Measurements from ENCODE around the gene LCOR.
"Not testable (repeated sequence)": the region's sequence is repeated elsewhere in the genome, so short reads cannot be mapped to it uniquely, and the experiment has no call there.

The LCOR gene

DNA sequence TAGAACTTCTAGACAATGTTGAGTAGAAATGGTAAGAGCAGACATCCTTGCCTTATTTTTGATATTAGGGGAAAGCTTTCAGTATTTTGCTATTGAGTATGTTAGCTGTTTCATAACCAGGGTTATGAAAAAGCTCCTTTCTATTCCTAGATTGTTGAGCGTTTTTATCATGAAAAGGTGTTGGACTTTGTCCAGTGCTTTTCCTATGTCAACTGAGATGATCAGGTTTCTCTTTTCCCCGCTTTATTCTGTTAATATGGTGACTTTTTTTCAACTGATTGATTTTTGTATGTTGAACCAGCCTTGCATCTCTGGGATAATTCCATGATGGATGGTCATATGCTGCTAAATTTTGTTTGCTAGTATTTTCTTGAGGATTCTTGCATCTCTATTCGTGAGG lies 58.5 kb downstream of the LCOR start:
- DNase-seq: no peak

DNA sequence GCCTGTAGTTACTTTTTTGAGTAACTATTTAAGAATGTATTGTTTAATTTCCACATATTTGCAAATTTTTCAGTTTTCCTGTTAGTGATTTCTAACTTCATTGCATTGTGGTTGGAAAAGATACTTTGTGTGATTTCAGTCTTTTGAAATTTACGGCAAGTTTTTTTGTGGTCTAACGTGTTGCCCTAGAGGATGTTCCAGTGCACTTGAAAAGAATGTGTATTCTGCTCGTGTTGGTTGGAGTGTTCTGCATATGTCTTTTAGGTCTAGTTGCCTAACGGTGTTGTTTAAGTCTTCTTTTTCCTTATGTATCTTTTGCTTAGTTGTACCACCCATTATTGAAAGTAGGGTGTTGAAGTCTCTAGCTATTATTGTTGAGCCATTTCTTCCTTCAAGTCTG lies 59.7 kb downstream of the LCOR start:
- DNase-seq: no peak

DNA sequence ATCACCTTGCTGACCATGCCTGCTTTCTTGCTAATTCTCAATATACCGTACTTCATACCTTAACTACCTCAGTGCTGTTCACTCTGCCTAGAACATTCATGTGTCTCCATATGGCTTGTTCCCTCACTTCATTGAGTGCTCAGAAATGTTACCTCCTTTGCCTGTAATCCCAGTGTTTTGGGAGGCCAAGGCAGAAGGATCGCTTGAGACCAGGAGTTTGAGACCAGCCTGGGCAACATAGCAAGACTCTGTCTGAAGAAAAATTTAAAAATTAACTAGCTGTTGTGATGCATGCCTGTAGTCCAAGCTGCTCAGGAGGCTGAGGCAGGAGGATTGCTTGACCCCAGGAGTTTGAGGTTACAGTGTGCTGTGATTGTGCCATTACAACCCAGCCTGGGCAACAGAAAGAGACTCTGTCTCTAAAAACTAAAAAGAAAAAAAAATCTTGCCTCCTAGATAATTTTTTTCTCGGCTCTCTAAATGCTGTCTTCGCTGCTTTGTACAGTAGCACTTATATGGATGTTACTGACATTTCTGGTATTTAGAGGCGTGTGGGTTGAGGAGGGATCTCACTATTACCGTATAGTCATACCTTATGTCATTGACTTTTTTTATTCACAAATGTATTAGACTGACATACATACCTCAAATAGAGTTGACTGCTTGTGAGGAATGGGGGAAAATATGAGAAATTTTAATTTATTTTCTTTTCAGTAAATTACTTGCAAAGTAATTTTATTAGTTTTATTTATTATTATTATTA lies 63.7 kb downstream of the LCOR start:
- no peak for DNase-seq

DNA sequence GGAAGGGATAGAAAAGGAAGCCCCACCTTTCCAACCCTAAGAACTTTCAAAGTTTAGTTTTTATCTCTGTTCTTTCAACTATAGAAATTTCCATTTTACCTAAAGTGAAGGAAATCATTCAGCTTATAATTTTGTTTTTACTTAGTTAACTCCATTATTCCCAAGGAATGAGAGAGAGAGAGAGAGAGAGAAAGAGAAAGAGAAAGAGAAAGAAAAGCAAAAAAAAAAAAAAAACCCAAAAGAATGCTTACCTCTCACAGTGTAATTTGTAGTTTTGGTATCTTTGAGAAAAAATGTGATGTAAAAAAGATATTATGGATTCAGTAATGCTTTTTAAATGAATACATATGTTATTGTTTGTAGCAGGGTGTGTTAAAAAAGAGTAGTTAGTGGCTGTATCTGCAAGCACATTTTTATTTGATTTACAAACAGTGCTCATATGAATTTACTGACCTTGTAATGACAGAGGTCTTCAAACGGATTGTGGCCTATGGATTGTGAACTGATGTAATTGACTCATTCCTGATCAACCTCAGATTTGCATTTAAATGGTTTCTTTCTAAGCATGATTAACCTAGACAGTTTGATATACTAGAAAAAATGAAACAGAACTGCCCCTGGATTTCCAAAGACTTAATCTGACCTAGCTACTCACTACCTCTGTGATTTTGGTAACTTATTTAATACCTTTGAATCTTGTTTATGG lies 64.9 kb downstream of the LCOR start:
- no peak for DNase-seq

DNA sequence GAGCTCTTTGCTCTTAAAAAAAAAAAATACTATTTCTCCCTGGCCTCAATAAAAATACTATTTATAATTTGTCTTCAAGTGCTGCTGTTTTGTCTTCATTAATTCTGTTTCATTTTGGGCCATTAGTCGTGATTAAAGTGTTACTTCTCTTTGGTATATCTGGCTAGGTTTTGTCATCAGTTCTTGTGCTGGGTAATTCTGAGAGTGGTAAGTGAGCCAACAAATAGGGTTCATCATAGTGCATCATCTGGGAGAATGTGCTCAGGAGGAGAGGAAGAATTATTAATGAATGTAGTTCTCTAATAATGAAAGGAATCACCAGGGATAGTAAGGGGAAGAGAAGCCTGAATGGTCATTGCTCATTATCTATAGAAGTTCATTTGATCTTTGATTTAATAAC lies 70.0 kb downstream of the LCOR start:
- no peak for DNase-seq

DNA sequence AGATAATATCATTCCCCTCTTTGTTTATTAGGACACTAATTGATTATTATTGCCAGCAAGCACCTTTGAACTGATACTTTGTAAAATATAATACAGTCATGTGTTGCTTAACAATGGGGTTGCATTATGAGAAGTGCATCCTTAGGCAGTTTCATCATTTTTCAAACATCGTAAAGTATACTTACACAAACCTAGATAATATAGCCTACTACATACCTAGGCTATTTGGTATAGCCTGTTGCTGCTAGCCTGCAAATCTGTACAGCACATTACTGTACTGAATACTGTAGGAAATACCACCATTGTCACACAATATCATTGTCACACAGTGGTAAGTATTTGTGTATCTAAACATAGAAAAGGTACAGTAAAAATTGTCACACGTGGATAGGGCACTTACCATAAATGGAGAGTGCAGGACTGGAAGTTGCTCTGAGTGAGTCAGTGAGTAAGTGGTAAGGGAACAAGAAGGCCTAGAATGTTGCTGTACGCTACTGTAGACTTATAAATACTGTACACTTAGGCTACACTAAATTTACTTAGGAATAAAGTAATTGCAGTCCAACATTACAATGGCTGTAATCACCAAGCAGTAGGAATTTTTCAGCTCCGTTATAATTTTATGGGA lies 70.7 kb downstream of the LCOR start:
- no peak for DNase-seq

DNA sequence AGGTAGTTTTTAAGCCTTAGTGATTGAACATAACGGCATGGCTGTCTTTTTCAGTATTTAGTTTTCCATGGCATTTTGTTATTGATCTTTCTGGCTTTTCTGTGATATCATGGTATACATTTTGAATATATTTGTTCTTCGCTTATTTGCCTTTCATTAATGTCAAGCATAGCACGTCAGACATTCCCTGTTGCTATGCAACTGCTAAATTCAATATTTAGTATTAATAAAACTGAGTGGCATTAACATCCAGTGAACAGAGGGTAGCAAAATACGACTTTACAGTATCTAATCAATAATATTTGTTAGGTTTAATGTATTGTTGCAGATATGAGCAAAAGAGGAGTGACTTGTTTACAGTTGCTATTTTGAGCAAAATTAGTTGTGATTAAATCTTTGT lies 72.5 kb downstream of the LCOR start:
- no peak for DNase-seq

DNA sequence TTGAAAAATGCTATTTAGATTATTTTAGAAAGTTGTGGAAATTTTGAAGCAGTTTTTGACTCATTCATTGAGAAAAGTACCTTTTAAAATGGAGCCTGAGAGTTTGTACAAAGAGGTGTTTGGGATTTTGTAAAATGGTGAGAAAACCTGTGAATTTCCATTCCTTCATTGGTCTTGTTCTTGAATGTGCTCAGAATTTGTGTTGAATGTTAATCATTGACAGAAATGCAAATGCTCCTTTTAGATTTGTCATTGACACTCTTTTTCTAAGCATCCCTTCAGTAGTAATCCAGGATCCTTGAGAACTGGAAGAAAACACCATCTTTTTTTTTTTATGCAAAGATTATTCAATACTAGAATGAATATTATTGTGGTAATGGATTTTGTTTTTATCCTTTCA lies 74.8 kb downstream of the LCOR start:
- DNase-seq: no peak

DNA sequence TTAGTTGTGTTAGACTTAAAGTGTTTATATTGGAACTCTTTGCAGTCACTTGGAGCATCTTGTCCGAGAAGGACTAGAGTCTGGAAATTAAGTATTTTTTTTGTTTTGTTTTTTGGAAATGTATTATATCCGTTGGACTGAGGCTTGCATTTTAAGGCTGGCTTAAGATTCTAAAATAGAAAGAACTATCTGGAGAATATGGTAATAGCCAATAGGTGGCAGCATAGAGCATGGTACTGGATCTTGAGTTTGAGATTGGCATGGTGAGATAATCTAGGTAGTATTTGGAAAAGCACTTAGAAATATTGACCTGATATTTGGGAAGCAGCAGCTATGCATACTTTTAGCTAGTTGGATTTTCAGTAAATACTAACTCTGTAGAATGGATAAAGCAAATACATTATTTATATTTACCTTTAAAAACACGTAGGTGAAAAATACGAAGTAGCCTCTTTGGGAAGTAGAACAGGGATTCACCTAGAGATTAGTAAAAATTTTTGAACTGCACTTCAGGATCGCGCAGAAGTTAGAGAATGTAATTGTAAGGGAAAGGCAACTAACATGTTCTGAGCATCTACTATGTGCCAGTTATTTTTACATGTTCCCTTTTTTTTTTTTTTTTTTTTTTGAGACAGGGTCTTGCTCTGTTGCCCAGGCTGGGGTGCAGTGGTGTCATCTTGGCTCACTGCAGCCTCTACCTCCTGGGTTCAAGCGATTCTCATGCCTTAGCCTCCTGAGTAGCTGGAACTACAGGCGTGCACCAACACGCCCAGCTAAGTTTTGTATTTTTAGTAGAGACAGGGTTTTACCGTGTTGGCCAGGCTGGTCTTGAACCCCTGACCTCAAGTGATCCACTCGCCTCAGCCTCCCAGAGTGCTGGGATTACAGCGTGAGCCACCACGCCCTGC lies 78.6 kb downstream of the LCOR start:
- DNase-seq: no peak

DNA sequence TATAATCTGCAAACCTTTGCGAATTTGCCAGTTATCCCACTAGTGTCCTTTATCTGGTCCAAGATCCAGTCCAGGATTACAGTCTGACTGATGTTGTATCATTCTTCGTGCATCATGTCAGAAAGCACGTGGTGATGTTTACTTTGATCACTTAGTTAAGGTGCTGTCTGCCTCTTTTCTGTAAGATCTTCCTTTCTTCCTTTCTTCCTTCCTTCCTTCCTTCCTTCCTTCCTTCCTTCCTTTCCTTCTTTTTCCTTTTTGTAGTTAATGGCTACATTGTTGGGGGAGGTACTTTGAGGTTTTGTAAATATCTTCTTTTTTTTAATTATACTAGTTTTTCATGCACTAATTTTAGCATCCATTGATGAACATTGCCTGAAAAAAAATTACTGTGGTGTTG lies 80.3 kb downstream of the LCOR start:
- DNase-seq: no peak

DNA sequence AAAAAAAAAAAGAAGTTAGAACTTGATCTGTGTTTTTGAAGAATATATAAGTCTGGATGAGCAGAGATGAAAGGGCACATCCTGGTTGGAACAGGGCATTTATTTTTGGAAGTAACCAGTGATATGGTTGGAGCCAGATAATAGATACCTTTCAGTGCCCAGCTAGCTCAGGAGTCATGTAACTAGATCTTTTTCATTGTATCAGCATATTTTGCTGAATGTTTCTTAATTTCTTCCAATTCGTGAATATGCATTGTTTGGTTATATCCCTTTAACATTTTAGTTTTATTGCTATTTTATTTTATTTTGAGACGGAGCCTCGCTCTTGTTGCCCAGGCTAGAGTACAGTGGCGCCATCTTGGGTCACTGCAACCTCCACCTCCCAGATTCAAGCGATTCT lies 81.8 kb downstream of the LCOR start:
- no peak for DNase-seq

DNA sequence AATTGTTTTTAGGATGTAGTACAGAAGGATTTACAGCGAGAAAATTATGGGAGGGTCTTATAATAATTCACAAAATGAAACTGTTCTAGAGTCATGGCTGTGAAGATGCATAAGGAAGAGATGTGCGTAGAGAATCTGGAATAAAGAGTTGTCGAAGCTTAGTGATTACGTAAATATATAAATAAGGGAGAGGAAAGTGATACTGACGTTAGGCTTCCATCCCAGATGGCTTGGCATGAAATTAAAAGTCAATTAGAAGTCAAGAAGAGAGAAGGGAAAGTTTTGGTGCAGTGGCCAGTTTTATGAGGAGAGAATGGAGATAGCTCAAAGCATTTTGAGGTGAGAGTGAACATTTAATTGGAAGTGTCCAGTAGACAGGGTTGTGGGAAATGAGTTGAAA lies 85.5 kb downstream of the LCOR start:
- DNase-seq: no peak

DNA sequence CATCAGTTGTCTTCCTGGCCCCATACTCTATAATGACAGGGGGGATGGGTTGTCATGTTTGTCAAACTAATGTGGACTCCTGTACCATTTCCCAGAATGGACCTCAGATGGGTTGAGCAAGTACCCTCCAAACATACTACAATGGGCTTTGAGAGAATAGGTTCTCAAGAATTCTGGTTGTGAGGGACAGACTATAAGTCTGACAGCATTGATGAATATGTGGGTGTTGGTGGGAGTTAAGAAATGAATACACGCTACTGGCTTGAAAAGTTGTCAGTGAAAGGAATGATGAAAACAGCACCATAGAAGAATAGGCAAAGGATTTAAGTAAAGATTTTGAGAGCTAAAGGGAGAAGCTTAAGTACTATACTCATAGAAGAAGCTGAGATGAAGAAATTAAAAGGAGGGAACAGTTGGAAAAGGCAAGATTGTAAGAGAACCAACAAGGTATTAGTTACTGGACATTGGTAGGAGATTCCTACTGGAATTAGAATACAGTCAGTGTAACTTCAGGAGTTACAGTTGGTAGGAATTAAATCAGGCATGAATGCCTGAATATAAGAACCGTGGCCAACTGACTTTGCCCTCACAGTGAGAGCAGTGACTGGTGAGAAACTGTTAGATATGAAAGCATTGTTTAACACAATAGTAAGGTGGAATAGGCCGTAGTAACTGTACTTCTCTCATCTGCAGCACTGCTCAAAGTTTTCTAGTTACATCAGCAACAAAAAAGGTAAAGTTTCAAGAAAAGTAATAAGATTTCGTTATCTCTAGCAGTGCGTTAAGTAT lies 86.3 kb downstream of the LCOR start:
- DNase-seq: no peak

DNA sequence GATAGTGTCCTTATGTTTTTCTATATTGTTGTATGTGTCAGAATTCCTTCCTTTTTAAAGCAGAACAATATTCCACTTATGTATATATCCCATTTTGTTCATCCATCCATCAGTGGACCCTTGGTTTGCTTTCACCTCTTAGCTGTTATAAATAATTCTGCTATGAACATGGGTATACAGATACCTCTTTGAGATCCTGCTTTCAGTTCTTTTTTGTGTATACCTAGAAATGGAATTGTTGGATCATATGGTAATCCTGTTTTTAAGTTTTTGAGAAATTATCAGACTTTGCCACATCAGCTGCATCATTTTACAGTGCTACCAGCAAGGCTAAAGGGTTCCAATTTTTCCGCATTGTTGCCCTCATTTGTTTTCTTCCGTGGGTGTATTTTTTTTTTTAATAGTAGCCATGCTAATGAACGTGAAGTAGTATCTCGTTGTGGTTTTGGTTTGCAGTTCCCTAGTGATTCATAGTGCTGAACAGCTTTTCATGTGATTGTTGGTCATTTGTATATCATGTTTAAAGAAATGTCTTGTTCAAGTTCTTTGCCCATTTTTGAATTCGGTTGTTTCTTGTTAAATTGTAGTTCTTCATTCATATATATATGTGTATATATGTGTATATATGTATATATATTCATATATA lies 87.8 kb downstream of the LCOR start:
- DNase-seq: no peak

DNA sequence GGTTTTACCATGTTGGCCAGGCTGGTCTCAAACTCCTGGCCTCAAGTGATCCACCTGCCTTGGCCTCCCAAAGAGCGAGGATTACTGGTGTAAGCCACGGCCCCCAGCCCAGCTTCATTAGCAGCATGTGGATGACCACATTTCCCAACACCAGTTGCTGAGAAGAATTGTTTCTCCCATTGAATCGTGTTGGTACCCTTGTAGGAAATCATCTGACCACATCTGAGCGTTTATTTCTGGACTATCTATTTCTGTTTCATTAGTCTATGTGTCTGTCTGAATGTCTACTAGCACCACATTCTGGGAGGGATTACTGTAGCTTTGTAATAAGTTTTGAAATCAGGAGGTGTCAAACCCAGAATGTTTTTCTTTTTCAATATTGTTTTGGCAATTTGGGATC lies 89.6 kb downstream of the LCOR start:
- no peak for DNase-seq

DNA sequence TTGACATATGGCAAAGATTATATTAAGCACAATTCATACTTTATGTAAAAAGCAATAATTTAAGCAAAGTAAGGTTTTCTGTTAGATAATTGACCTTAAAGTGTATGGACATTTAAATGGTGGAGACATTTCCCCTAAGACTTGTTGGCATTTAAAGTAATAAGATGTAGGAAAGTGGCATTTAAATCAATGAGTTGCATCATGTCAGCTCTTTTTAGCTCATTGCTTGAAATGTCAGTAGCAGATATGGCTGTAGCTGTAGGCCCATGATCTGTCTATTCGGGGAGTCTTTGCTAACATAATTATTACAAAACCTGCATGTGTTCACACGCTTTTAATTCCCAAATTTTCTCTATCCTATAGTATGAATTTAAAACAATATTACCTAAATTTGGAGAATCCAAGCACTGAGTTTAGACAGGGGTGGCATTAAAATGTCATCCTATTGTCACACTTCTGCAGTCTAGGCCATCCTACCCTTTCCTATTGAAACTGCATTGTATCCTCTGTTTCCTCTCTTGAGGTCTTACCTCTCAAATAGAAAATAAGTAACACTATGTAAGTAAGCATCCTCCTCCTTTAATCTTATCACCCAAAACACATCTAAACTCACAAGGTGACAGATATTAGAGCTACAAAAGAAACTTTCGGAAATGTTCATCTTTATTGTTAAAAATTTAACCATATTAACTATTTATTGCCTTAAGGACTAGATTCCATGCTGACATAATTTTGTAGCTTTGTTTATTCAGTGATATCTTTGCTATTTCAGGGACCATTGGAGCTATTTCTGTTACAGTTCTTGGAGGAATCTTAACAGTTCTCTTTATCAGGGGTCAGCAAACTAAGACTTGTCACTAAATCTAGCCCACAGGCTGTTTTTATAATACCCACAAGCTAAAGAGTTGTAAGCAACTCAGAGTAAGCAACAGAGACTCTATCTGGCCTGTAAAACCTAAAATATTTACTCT lies 91.2 kb downstream of the LCOR start:
- DNase-seq: no peak

DNA sequence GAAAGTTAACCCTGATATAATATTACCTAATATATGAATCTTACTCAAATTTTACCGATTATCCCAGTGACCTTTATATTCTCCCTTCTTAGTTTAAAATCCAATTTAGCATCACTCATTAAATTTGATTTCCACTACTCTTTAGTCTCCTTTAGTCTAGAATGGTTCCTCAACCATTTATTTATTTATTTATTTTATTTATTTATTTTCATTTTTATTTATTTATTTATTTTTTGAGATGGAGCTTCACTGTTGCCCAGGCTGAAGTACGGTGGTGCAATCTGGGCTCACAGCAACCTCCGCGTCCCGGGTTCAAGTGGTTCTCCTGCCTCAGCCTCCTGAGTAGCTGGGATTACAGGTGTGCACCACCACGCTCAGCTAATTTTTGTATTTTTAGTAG lies 92.8 kb downstream of the LCOR start:
- DNase-seq: no peak

DNA sequence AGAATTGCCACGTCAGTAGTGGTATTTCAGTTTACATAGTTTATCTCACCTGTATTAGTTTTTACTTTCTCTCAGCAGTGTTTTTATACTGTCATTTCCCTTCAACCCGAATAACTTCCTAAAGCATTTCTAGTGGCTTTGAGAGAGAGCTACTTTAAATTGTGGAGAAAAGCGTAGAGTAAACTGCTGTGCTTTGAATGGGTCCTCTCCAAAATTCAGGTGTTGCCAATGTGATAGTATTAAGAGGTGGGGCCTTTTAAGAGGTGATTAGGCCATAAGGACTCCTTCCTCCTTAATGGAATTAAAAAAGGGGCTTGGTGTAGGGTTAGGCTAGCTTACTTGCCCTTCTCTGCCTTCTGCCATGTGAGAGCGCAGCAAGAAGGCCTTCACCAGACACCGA lies 98.4 kb downstream of the LCOR start:
- DNase-seq: no peak

DNA sequence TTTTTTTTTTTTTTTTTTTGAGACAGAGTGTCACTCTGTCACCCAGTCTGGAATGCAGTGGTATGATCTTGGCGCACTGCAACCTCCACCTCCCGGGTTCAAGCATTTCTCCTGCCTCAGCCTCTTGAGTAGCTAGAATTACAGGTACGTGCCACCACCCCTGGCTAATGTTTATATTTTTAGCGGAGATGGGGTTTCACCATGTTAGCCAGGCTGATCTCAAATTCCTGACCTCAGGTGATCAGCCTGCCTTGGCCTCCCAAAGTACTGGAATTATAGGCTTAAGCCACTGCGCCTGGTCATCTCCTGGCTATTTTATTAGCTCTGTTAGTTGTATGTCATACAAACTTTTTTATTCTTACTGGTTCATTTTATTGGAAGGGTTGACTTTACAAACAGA lies 103.0 kb downstream of the LCOR start:
- DNase-seq: no peak

DNA sequence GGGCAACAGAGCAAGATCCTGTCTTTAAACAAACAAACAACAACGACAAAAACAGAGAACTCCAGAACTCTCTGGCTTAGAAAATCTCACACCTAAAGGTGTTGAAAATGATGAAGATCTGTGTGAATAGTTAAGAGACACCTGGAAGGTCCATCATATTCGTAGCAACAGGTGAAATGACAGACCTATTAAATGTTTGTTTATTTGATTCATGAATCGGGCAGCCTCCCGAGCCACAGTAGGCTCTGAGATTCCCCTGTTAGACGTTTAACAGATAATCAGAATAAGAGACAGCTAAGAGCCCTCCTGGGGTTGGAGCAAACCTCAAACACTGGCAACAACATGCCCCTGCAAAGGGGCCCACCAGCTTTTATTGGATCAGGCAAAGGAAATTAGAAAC lies 103.7 kb downstream of the LCOR start:
- no peak for DNase-seq

DNA sequence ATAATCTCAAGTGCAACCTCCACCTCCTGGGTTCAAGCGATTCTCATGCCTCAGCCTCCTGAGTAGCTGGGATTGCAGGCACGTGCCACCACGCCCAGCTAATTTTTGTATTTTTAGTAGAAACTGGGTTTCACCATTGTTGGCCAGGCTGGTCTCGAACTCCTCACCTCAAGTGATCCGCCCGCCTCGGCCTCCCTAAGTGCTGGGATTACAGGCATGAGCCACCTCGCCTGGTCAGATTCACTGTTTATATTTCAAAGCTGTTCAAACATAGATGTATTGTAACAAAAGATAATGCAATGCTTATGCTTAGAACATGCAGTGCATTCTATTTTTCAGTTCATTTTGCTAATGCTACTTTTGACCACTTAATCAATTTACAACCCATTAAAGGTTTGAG lies 111.1 kb downstream of the LCOR start:
- not testable (repeated sequence) for DNase-seq

All from left hindlimb (tissue), 1 donor.